GM21423 (cell line): Measurements from ENCODE around the gene CDC20.
A peak's percentile ranks its signal among the peaks of the same experiment; 100 is the strongest.
"Not testable (repeated sequence)": the region's sequence is repeated elsewhere in the genome, so short reads cannot be mapped to it uniquely, and the experiment has no call there.

Experiments
- ATAC-seq: cut with Tn5 transposase; IDR thresholded peaks from one replicate; pipeline ENCODE4 v1.9.1; 2021; ENCODE audit warnings: mild to moderate bottlenecking, moderate library complexity; ENCODE audit not compliant: unreplicated experiment

Gene CDC20

GRCh38 chr1:43354471-43354870, 4.3 kb upstream of the CDC20 start:
- no peak for ATAC-seq

GRCh38 chr1:43354936-43355335, 3.8 kb upstream of the CDC20 start:
- no peak for ATAC-seq

- no peak for ATAC-seq
Measured at GRCh38 chr1:43357251-43357650, 1.5 kb upstream of the CDC20 start.

- ATAC-seq: peak; percentile 9
Measured at GRCh38 chr1:43358121-43358745, 548 bp upstream of the CDC20 start.

GRCh38 chr1:43359696-43360095, 915 bp downstream of the CDC20 start:
- no peak for ATAC-seq

GRCh38 chr1:43360616-43361015, 1.8 kb downstream of the CDC20 start:
- no peak for ATAC-seq

GRCh38 chr1:43363283-43363934, 4.6 kb downstream of the CDC20 start:
- no peak for ATAC-seq

GRCh38 chr1:43363935-43364525, 5.2 kb downstream of the CDC20 start:
- no peak for ATAC-seq

GRCh38 chr1:43365678-43366077, 6.9 kb downstream of the CDC20 start:
- ATAC-seq: no peak

- no peak for ATAC-seq
Measured at GRCh38 chr1:43366179-43366578, 7.4 kb downstream of the CDC20 start.

GRCh38 chr1:43366601-43367025, 7.8 kb downstream of the CDC20 start:
- no peak for ATAC-seq

GRCh38 chr1:43367026-43367903, 8.5 kb downstream of the CDC20 start:
- ATAC-seq: no peak

GRCh38 chr1:43367904-43368645, 9.3 kb downstream of the CDC20 start, which contains the start of gene ELOVL1:
TSS of gene ELOVL1 (minus strand) at chr1:43368011. CDS start at chr1:43365609, 2,402 bp downstream.
- peak; percentile 76 for ATAC-seq

- no peak for ATAC-seq
Measured at GRCh38 chr1:43368646-43369020, 9.9 kb downstream of the CDC20 start.

GRCh38 chr1:43369779-43370178, 11.0 kb downstream of the CDC20 start:
- ATAC-seq: not testable (repeated sequence)

- ATAC-seq: no peak
Measured at GRCh38 chr1:43370564-43370963, 11.8 kb downstream of the CDC20 start.

GRCh38 chr1:43372172-43372571, 13.4 kb downstream of the CDC20 start:
- no peak for ATAC-seq

GRCh38 chr1:43373066-43373940, 14.5 kb downstream of the CDC20 start:
- ATAC-seq: no peak

- ATAC-seq: no peak
Measured at GRCh38 chr1:43376723-43377235, 18.0 kb downstream of the CDC20 start.
